ENCODE data around the gene ULBP2. TPM values are rescaled to one million over a fixed set of nuclear protein-coding genes. Genes with fewer than 3 reads are reported as not detected.
"Not testable (repeated sequence)": the region's sequence is repeated elsewhere in the genome, so short reads cannot be mapped to it uniquely, and the experiment has no call there.

The ULBP2 gene
- total RNA-seq, 4 donors from 2014 or later: 0.21 to 0.34 TPM; not detected in 2

GRCh38 chr6:149948011-149948410, 6.2 kb downstream of the ULBP2 start:
- Histone ChIP-seq H3K4me1 (no peaks in the 10 kb centered on the region), H3K9me3 (no peaks in the 10 kb centered on the region), H3K27ac (no peak overlapping the region), H3K4me3 (no peak overlapping the region), H3K27me3 (peaks cover 0 to 11% of the 10 kb centered on the region in 2 donors), H3K36me3 (no peaks in the 10 kb centered on the region)
- DNase-seq: no peak
- TF ChIP-seq, protein P1, sequence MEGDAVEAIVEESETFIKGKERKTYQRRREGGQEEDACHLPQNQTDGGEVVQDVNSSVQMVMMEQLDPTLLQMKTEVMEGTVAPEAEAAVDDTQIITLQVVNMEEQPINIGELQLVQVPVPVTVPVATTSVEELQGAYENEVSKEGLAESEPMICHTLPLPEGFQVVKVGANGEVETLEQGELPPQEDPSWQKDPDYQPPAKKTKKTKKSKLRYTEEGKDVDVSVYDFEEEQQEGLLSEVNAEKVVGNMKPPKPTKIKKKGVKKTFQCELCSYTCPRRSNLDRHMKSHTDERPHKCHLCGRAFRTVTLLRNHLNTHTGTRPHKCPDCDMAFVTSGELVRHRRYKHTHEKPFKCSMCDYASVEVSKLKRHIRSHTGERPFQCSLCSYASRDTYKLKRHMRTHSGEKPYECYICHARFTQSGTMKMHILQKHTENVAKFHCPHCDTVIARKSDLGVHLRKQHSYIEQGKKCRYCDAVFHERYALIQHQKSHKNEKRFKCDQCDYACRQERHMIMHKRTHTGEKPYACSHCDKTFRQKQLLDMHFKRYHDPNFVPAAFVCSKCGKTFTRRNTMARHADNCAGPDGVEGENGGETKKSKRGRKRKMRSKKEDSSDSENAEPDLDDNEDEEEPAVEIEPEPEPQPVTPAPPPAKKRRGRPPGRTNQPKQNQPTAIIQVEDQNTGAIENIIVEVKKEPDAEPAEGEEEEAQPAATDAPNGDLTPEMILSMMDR (IDR thresholded peaks at IDR 0.05): no peak
- no peak for TF ChIP-seq POLR2A (IDR thresholded peaks at IDR 0.05)
- intact Hi-C loops (cut with DNase I; ENCODE audit: low total_unique reads): no loop called here

DNA sequence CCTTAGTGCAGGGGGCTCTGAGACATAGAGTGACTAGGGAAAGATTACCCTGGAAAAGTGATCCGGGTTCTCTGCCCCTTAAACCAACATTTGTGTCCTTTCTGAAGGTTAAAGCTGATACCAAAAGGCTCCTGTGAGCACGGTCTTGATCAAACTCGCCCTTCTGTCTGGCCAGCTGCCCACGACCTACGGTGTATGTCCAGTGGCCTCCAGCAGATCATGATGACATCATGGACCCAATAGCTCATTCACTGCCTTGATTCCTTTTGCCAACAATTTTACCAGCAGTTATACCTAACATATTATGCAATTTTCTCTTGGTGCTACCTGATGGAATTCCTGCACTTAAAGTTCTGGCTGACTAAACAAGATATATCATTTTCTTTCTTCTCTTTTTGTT, 6.8 kb downstream of the ULBP2 start:
- Histone ChIP-seq H3K4me3 (no peak overlapping the region), H3K27ac (no peak overlapping the region), H3K36me3 (no peaks in the 10 kb centered on the region), H3K27me3 (peaks cover 0 to 17% of the 10 kb centered on the region in 2 donors), H3K9me3 (no peaks in the 10 kb centered on the region), H3K4me1 (no peaks in the 10 kb centered on the region)
- TF ChIP-seq, protein P1 (IDR thresholded peaks at IDR 0.05): no peak
- no peak for TF ChIP-seq POLR2A (IDR thresholded peaks at IDR 0.05)
- intact Hi-C loops (cut with DNase I; ENCODE audit: low total_unique reads): no loop called here
- no peak for DNase-seq

GRCh38 chr6:149950423-149950822, 8.6 kb downstream of the ULBP2 start:
- intact Hi-C loops (cut with DNase I; ENCODE audit: low total_unique reads): no loop called here
- Histone ChIP-seq H3K36me3 (no peaks in the 10 kb centered on the region), H3K4me1 (no peaks in the 10 kb centered on the region), H3K27ac (no peak overlapping the region), H3K27me3 (peaks cover 0 to 22% of the 10 kb centered on the region in 2 donors), H3K9me3 (no peaks in the 10 kb centered on the region), H3K4me3 (no peak overlapping the region)
- TF ChIP-seq, protein P1 (IDR thresholded peaks at IDR 0.05): no peak
- no peak for TF ChIP-seq POLR2A (IDR thresholded peaks at IDR 0.05)
- no peak for DNase-seq

DNA sequence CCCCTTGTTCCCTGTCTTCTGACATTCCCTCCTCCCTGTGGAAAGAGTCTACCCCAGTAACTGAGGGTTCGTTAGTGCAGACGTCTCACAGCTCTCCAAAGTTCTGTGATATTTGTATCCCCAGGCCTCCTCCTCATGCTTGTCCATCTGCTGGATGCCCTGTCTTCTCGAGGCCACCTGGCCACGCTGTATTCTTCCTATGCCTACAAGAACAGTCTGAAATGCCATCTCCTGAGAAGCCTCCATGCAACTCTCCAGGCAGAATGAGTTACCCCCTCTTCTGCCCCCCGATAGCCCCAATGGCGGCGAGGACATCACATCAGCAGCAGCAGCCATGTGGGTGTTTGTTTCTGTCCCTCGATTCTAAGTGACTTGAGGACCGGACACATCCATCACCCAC, 9.3 kb downstream of the ULBP2 start:
- intact Hi-C loops (cut with DNase I; ENCODE audit: low total_unique reads): no loop called here
- H3K4me1 ChIP-seq: no peaks in the 10 kb centered on the region
- DNase-seq: no peak
- no peak for TF ChIP-seq POLR2A (IDR thresholded peaks at IDR 0.05)
- H3K27ac ChIP-seq: no peak overlapping the region
- no peaks in the 10 kb centered on the region for H3K9me3 ChIP-seq
- peaks cover 0 to 28% of the 10 kb centered on the region in 2 donors for H3K27me3 ChIP-seq
- H3K36me3 ChIP-seq: no peaks in the 10 kb centered on the region
- no peak overlapping the region for H3K4me3 ChIP-seq

DNA sequence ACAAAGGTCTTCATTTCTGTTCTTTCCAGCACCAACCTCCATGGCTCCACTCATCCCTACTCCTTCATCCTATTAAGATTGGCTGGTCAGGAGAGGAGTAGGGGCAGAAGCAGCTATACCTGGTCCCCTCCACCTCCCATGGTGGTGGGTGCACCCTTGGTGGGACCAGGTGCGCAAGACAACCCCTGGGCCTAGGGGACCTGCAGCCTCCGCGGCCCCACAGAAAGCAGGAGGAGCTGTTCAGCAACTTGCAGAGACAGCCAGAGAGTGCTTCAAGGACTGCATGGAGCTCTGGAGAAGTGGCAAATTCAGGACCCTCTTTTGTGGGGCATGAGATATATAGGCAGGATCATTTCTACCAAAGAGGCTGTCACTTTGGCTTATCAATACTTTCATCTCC, 9.8 kb downstream of the ULBP2 start:
- Histone ChIP-seq H3K4me1 (no peaks in the 10 kb centered on the region), H3K27ac (no peak overlapping the region), H3K4me3 (no peak overlapping the region), H3K36me3 (no peaks in the 10 kb centered on the region), H3K9me3 (no peaks in the 10 kb centered on the region), H3K27me3 (peaks cover 0 to 31% of the 10 kb centered on the region in 2 donors)
- no peak for TF ChIP-seq POLR2A (IDR thresholded peaks at IDR 0.05)
- TF ChIP-seq, protein P1 (IDR thresholded peaks at IDR 0.05): no peak
- DNase-seq: no peak
- intact Hi-C loops (cut with DNase I; ENCODE audit: low total_unique reads): no loop called here

DNA sequence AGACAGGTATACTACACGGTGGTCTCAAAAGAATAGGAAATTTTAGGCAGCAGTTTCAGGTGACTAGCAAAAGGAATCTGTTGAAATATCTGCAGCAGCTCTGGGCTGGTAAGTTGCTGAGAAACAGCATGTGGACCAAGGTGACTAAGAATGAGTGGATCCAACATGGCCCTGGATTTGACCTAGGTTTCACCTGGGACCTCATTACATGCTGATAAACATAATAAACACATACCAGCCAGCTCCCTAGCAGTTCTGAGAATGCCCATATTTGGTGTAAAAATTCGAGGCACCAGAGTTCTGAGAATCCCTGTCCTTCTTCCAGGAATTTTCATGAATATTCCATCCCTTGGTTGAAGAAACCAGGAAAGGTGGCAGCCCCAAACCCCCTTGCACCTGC, 11.6 kb downstream of the ULBP2 start:
- H3K36me3 ChIP-seq; H3K4me1 ChIP-seq; H3K9me3 ChIP-seq; DNase-seq; H3K27ac ChIP-seq; H3K4me3 ChIP-seq; intact Hi-C loops (cut with DNase I; ENCODE audit: low total_unique reads): not testable (repeated sequence)
- peaks cover 0 to 31% of the 10 kb centered on the region in 2 donors for H3K27me3 ChIP-seq

DNA sequence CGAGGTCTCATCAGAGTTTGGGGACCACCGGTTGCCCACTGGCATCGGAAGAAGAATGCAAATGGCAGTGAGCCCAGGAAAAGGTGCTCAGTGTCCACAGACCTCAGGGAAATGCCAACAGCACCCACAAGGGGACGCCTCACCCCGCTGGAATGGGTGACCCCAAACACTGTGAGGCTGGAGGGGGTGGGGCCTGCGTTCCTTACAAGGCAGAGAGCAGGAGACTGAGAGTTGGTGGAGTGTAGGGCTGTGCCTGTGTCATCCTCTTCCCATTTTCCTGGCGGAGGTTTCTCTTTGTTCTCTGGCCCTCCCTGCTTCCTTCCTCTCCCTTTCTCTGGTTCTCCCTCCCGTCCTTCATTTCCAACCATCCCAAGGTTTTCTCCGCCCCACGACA, 12.1 kb downstream of the ULBP2 start:
- H3K27ac ChIP-seq; H3K4me3 ChIP-seq; H3K36me3 ChIP-seq; H3K9me3 ChIP-seq; H3K4me1 ChIP-seq; DNase-seq; intact Hi-C loops (cut with DNase I; ENCODE audit: low total_unique reads): not testable (repeated sequence)
- peaks cover 0 to 31% of the 10 kb centered on the region in 2 donors for H3K27me3 ChIP-seq

GRCh38 chr6:149954328-149954983, 12.6 kb downstream of the ULBP2 start:
- H3K27me3 ChIP-seq: peaks cover 0 to 31% of the 10 kb centered on the region in 2 donors
- H3K27ac ChIP-seq; intact Hi-C loops (cut with DNase I; ENCODE audit: low total_unique reads); H3K4me1 ChIP-seq; DNase-seq; H3K36me3 ChIP-seq; H3K4me3 ChIP-seq; H3K9me3 ChIP-seq: not testable (repeated sequence)

DNA sequence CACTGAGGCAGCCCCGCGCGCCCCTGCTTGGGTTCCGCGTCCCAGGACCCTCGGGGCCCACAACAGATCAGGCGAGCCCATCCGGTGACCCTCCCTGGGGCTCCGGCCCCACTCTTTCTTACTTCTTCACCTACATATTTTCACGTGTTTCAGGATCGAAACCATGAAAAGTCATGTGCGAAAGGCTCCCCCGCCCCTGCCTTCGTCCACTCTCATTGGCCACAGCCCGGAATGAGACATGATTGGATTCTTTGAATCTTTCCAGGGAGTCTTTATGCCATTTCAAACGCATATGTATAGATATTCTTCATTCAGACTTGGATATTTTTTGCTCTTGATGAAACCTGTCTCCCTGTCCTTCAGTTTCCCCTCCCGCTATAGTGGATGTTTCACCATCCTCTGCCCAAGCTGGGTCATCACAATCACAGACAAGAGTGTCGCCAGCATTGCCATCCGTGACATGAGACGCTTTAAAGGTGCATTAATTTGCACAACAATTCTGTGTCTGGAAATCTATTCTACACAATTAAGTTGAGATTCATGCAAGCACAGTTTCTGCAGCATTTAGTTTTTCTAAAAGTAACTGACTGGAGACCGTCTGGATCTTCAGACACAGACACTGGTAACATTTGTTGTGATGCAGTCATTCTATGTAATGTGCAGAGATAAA, 13.3 kb downstream of the ULBP2 start:
- H3K36me3 ChIP-seq; H3K4me3 ChIP-seq; H3K9me3 ChIP-seq; H3K4me1 ChIP-seq; DNase-seq; H3K27ac ChIP-seq; intact Hi-C loops (cut with DNase I; ENCODE audit: low total_unique reads): not testable (repeated sequence)
- H3K27me3 ChIP-seq: peaks cover 0 to 31% of the 10 kb centered on the region in 2 donors
